ENCODE results near the gene TMEM181.

GRCh38 chr6:158620963-158621693 lies 61.2 kb downstream of the TMEM181 start:
- TF ChIP-seq, protein P1, sequence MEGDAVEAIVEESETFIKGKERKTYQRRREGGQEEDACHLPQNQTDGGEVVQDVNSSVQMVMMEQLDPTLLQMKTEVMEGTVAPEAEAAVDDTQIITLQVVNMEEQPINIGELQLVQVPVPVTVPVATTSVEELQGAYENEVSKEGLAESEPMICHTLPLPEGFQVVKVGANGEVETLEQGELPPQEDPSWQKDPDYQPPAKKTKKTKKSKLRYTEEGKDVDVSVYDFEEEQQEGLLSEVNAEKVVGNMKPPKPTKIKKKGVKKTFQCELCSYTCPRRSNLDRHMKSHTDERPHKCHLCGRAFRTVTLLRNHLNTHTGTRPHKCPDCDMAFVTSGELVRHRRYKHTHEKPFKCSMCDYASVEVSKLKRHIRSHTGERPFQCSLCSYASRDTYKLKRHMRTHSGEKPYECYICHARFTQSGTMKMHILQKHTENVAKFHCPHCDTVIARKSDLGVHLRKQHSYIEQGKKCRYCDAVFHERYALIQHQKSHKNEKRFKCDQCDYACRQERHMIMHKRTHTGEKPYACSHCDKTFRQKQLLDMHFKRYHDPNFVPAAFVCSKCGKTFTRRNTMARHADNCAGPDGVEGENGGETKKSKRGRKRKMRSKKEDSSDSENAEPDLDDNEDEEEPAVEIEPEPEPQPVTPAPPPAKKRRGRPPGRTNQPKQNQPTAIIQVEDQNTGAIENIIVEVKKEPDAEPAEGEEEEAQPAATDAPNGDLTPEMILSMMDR (IDR thresholded peaks at IDR 0.05; ENCODE audit: insufficient read depth, low read length, poor library complexity, severe bottlenecking) = no peak
- TF ChIP-seq EZH2phosphoT487 (conservative IDR thresholded peaks at IDR 0.05; ENCODE audit: low read length) = no peak

All from SU-DHL-6 (cell line).